ENCODE measurements around the gene CDKN1B. TPM values are rescaled to one million over a fixed set of nuclear protein-coding genes. Genes with fewer than 3 reads are reported as not detected.

CDKN1B gene
- total and polyA plus RNA-seq, 2 of the 13 experiments (the other 11 are each of a cell fraction or from before 2014, with no cell fraction given) = 20.1 to 37.2 TPM

DNA sequence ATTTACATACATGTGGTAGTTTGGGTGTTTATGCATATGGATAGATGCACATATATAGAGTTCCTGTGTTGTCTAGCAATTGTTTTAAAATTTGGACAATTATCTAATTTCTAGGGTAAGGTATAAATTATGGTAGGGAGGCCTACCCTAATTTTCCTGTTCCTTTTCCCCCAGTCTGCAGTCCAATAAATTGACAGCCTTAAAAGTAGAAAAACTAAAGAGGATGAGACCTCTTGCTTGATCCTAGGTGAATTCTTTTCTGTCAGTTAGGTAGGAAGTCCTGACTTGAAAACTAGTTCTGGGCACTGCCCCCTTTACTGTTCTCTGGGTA, 2.1 kb upstream of the CDKN1B start (continued):
- TF ChIP-seq ZNF644 (CRISPR knock-in tag; IDR thresholded peaks at IDR 0.05; ENCODE audit: low read depth) = no peak
- TF ChIP-seq, protein P1, sequence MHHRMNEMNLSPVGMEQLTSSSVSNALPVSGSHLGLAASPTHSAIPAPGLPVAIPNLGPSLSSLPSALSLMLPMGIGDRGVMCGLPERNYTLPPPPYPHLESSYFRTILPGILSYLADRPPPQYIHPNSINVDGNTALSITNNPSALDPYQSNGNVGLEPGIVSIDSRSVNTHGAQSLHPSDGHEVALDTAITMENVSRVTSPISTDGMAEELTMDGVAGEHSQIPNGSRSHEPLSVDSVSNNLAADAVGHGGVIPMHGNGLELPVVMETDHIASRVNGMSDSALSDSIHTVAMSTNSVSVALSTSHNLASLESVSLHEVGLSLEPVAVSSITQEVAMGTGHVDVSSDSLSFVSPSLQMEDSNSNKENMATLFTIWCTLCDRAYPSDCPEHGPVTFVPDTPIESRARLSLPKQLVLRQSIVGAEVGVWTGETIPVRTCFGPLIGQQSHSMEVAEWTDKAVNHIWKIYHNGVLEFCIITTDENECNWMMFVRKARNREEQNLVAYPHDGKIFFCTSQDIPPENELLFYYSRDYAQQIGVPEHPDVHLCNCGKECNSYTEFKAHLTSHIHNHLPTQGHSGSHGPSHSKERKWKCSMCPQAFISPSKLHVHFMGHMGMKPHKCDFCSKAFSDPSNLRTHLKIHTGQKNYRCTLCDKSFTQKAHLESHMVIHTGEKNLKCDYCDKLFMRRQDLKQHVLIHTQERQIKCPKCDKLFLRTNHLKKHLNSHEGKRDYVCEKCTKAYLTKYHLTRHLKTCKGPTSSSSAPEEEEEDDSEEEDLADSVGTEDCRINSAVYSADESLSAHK (CRISPR knock-in tag; IDR thresholded peaks at IDR 0.05; ENCODE audit: borderline replicate concordance) = no peak
- TF ChIP-seq, protein P2, sequence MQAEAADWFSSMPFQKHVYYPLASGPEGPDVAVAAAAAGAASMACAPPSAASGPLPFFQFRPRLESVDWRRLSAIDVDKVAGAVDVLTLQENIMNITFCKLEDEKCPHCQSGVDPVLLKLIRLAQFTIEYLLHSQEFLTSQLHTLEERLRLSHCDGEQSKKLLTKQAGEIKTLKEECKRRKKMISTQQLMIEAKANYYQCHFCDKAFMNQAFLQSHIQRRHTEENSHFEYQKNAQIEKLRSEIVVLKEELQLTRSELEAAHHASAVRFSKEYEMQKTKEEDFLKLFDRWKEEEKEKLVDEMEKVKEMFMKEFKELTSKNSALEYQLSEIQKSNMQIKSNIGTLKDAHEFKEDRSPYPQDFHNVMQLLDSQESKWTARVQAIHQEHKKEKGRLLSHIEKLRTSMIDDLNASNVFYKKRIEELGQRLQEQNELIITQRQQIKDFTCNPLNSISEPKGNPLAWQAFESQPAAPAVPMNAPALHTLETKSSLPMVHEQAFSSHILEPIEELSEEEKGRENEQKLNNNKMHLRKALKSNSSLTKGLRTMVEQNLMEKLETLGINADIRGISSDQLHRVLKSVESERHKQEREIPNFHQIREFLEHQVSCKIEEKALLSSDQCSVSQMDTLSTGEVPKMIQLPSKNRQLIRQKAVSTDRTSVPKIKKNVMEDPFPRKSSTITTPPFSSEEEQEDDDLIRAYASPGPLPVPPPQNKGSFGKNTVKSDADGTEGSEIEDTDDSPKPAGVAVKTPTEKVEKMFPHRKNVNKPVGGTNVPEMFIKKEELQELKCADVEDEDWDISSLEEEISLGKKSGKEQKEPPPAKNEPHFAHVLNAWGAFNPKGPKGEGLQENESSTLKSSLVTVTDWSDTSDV (CRISPR knock-in tag; IDR thresholded peaks at IDR 0.05) = no peak
- TF ChIP-seq, protein P3, sequence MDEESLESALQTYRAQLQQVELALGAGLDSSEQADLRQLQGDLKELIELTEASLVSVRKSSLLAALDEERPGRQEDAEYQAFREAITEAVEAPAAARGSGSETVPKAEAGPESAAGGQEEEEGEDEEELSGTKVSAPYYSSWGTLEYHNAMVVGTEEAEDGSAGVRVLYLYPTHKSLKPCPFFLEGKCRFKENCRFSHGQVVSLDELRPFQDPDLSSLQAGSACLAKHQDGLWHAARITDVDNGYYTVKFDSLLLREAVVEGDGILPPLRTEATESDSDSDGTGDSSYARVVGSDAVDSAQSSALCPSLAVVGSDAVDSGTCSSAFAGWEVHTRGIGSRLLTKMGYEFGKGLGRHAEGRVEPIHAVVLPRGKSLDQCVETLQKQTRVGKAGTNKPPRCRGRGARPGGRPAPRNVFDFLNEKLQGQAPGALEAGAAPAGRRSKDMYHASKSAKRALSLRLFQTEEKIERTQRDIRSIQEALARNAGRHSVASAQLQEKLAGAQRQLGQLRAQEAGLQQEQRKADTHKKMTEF (CRISPR knock-in tag; IDR thresholded peaks at IDR 0.05) = 0 out of 2 replicates have a peak, but pooled peaks have one; percentile 4
- TF ChIP-seq SYNCRIP (IDR thresholded peaks at IDR 0.05; ENCODE audit: insufficient read depth, low read depth, low read length) = no peak
- no peak for TF ChIP-seq SP4 (CRISPR knock-in tag; IDR thresholded peaks at IDR 0.05)
- TF ChIP-seq ZNF672 (CRISPR knock-in tag; IDR thresholded peaks at IDR 0.05) = no peak
- no peak for TF ChIP-seq TMF1 (CRISPR knock-in tag; IDR thresholded peaks at IDR 0.05; ENCODE audit: low read depth)
- no peak for TF ChIP-seq SMYD3 (CRISPR knock-in tag; IDR thresholded peaks at IDR 0.05)
- no peak for TF ChIP-seq NCOA1 (CRISPR knock-in tag; IDR thresholded peaks at IDR 0.05)
- TF ChIP-seq, protein P4, sequence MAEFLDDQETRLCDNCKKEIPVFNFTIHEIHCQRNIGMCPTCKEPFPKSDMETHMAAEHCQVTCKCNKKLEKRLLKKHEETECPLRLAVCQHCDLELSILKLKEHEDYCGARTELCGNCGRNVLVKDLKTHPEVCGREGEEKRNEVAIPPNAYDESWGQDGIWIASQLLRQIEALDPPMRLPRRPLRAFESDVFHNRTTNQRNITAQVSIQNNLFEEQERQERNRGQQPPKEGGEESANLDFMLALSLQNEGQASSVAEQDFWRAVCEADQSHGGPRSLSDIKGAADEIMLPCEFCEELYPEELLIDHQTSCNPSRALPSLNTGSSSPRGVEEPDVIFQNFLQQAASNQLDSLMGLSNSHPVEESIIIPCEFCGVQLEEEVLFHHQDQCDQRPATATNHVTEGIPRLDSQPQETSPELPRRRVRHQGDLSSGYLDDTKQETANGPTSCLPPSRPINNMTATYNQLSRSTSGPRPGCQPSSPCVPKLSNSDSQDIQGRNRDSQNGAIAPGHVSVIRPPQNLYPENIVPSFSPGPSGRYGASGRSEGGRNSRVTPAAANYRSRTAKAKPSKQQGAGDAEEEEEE (CRISPR knock-in tag; IDR thresholded peaks at IDR 0.05; ENCODE audit: borderline replicate concordance) = no peak
- TF ChIP-seq ZNF569 (CRISPR knock-in tag; IDR thresholded peaks at IDR 0.05; ENCODE audit: borderline replicate concordance) = 0 out of 2 replicates have a peak, but pooled peaks have one; percentile 54
- no peak for TF ChIP-seq ZNF619 (CRISPR knock-in tag; IDR thresholded peaks at IDR 0.05)
- TF ChIP-seq, protein P5, sequence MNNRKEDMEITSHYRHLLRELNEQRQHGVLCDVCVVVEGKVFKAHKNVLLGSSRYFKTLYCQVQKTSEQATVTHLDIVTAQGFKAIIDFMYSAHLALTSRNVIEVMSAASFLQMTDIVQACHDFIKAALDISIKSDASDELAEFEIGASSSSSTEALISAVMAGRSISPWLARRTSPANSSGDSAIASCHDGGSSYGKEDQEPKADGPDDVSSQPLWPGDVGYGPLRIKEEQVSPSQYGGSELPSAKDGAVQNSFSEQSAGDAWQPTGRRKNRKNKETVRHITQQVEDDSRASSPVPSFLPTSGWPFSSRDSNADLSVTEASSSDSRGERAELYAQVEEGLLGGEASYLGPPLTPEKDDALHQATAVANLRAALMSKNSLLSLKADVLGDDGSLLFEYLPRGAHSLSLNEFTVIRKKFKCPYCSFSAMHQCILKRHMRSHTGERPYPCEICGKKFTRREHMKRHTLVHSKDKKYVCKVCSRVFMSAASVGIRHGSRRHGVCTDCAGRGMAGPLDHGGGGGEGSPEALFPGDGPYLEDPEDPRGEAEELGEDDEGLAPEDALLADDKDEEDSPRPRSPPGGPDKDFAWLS (CRISPR knock-in tag; IDR thresholded peaks at IDR 0.05; ENCODE audit: borderline replicate concordance) = no peak
- TF ChIP-seq, protein P6, sequence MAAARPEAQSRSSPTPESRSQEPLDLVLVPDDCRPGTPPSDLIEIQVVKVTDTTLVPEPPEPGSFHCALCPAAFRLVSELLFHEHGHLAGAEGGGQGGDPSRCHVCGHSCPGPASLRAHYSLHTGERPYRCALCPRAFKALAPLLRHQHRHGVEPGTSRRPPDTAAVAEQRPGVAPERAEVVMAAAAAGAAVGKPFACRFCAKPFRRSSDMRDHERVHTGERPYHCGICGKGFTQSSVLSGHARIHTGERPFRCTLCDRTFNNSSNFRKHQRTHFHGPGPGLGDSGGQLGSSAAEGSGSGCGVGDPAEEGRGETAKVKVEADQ (CRISPR knock-in tag; IDR thresholded peaks at IDR 0.05; ENCODE audit: borderline replicate concordance) = no peak
- no peak for TF ChIP-seq PHF20 (CRISPR knock-in tag; IDR thresholded peaks at IDR 0.05)
- TF ChIP-seq, protein P7, sequence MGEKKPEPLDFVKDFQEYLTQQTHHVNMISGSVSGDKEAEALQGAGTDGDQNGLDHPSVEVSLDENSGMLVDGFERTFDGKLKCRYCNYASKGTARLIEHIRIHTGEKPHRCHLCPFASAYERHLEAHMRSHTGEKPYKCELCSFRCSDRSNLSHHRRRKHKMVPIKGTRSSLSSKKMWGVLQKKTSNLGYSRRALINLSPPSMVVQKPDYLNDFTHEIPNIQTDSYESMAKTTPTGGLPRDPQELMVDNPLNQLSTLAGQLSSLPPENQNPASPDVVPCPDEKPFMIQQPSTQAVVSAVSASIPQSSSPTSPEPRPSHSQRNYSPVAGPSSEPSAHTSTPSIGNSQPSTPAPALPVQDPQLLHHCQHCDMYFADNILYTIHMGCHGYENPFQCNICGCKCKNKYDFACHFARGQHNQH (CRISPR knock-in tag; IDR thresholded peaks at IDR 0.05) = no peak
- no peak for TF ChIP-seq DR1 (CRISPR knock-in tag; IDR thresholded peaks at IDR 0.05)
